Measurements from ENCODE around the gene UPK3BL2.
"Not testable (repeated sequence)": the region's sequence is repeated elsewhere in the genome, so short reads cannot be mapped to it uniquely, and the experiment has no call there.

UPK3BL2 gene

GRCh38 chr7:102527822-102528793 is 15.4 kb downstream of the UPK3BL2 start:
- not testable (repeated sequence) for DNase-seq (ENCODE audit: low spot score)

- DNase-seq (ENCODE audit: low spot score): not testable (repeated sequence)
Measured at GRCh38 chr7:102527182-102527581, 16.3 kb downstream of the UPK3BL2 start.

DNA sequence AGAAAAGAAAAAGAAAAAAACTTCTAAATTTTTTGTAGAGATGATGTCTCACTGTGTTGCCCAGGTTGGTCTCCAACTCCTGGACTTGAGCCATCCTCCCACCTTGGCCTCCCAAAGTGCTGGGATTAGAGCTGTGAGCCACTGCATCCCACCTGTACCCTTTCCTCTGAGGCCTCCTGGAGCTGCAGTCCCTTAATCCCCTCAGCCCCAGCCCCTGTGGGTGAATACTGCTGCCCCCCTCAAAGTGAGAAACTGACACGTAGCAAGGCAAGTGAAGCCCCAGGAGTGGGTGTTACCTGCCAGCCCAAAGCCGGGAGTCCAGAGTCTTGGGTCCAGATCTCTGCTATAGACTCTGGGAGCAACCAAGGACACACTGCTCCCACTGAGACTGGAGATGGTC is 18.7 kb downstream of the UPK3BL2 start:
- not testable (repeated sequence) for DNase-seq (ENCODE audit: low spot score)

DNA sequence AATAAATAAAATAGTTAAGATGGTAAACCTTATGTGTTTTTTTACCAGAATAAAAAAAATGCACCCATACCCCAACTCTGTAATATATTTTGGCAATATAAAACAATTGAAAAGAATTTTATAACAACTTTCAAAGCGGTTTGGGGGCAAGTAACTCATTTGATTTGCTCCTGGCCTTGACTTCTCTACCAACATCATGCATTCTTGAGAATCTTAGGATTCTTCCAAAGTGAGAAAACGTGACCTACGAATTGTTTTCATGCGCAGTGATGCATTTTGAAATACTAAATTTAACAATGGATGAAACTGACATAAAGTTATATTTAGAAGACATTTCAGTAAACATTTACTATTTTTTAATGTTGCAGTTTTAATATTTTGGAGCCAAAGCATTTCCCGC is 22.7 kb downstream of the UPK3BL2 start:
- not testable (repeated sequence) for DNase-seq (ENCODE audit: low spot score)

DNA sequence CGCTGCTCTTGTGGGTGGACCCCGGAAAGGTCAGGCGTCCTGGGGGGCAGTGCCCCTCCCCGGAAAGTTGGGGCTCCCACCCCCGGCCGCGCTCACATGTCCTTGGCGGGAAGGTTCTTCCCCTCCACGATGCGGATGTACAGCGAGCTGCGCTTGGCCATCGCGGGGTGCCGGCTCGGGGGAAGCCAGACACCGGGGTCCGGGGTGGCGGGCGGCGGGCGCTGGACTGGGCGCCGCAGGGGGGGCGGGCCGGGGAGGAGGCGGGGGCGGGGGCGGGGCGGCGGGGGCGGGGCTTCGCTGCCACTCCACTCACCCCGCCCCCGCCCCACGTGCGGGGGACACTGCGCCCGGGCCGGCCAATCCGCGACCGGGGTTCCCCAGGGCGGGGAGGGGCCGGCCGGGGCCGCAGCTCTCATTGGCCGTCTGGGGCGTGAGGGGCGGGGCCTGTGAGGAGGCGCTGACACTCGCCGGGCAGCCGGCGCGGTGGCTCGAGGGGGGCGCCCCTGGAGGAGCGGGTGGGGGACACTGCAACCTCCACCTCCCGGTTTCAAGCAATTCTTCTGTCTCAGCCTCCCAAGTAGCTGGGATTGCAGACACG is 25.8 kb downstream of the UPK3BL2 start, which contains the start of gene RASA4B:
RASA4B (minus strand) TSS at position 228 of the 598 bp plus-strand sequence; CDS start at position 161, 67 bp downstream.
- DNase-seq (ENCODE audit: low spot score): not testable (repeated sequence)

DNA sequence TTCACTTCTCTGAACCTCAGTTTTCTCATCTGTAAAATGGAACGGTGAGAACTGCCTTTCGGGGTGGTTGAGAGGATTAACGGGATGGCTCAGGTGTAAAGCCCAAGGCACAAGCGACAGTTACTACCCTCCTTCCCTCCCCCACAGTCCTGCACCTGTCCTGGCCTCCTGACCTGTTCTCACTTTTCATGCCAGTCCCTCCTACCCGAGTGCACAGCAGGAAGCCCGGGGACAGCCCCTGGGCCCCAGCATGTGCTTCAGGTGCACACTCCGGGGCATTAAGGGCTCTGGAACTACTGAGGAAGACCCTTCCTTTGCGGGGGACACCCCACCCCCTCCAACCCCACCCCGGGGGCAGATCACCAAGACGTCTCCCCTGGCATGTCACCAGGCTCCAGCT is 26.5 kb downstream of the UPK3BL2 start:
- DNase-seq (ENCODE audit: low spot score): not testable (repeated sequence)

GRCh38 chr7:102515889-102516288 is 27.6 kb downstream of the UPK3BL2 start:
- DNase-seq (ENCODE audit: low spot score): not testable (repeated sequence)

DNA sequence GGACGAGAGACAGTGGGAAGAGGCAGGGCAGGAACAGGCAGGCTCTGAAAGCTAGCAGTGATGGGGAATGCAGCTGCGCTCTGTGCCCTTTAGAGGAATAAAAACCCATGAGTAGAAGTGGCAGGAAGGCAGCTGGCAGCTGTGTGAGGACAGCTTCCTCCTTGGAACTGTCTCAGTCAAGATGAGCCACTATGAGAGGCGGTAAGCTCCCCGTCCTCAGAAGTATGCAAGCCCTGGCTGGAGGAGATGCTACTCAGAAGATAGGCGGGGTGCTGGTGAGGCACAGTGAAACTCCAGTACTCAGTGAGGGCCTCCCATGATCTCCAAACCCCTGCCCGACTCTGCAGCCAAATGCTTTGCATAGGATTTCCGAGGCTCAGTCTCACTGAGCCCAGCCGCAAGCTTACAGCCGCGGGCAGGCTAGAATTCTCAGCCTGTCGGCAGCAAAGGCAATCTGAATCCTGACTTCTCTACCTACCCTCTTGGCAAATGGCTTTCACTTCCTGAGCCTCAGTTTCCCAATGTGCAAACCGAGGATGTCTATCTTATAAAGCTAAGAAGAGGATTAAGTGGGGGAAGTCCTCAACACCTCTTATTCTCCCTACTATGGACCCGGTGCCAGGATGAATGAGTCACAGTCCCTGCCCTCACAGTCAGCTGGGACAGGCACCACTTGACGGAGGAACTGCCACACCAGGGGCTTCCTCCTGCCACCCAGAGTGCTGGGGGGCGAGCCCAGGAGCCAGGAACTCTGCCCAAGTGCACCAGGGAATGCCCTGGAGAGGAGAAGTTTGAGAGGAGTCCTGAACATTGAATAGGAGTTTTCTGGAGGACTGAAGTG is 28.4 kb downstream of the UPK3BL2 start:
- not testable (repeated sequence) for DNase-seq (ENCODE audit: low spot score)

GRCh38 chr7:102512642-102513221 is 30.8 kb downstream of the UPK3BL2 start:
- DNase-seq (ENCODE audit: low spot score): peak; percentile 0

DNA sequence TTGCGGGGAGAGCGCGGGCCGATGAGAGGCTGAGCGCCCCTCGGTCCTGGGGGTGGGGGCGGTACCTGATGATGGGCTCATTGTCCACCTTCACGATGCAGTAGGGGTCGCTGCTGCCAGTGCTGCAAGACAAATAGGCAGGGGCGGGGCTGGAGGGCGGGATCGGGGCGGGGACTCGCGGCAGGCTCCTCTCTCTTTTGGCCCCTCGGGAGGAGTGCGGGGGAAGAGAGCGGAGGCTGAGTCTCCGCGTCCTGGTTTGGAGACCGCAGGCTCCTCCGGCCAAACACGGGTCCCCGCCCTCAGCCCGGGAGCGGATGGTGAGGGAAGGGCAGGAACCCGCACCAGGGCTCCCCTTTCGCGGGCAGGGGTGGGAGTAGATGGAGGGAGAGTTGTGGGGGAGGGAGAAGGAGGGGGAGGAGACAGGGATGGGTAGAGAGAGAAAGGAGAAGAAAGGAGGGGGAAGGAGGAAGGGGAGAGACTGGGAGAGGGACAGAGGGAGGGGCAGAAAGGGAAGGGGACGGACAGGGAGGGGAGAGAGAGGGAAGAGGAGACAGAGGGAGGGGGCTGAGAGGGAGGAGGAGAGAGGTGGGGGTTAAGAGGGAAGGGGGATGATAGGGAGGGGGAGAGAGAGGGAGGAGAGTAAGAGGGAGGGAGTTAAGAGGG is 31.5 kb downstream of the UPK3BL2 start:
- DNase-seq (ENCODE audit: low spot score): not testable (repeated sequence)

DNA sequence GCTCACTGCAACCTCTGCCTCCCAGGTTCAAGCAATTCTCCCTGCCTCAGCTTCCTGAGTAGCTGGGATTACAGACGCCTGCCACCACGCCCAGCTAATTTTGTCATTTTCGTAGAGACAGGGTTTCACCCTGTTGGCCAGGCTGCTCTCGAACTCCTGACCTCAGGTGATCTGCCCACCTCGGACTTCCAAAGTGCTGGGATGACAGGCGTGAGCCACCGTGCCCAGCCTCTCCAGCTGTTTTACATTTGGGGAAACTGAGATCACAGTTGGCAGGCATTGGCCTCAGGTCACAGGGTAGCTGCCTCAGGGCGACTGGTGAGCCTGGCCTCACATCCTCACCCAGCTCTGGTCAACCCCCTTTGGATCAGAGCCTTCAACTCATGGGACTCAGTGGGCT is 32.9 kb downstream of the UPK3BL2 start:
- not testable (repeated sequence) for DNase-seq (ENCODE audit: low spot score)

GRCh38 chr7:102507410-102508088 is 35.9 kb downstream of the UPK3BL2 start:
- DNase-seq (ENCODE audit: low spot score): not testable (repeated sequence)

- not testable (repeated sequence) for DNase-seq (ENCODE audit: low spot score)
Measured at GRCh38 chr7:102505298-102506185, 38.0 kb downstream of the UPK3BL2 start.

- not testable (repeated sequence) for DNase-seq (ENCODE audit: low spot score)
Measured at GRCh38 chr7:102503141-102503540, 40.4 kb downstream of the UPK3BL2 start.

- not testable (repeated sequence) for DNase-seq (ENCODE audit: low spot score)
Measured at GRCh38 chr7:102498321-102498720, 45.2 kb downstream of the UPK3BL2 start.

DNA sequence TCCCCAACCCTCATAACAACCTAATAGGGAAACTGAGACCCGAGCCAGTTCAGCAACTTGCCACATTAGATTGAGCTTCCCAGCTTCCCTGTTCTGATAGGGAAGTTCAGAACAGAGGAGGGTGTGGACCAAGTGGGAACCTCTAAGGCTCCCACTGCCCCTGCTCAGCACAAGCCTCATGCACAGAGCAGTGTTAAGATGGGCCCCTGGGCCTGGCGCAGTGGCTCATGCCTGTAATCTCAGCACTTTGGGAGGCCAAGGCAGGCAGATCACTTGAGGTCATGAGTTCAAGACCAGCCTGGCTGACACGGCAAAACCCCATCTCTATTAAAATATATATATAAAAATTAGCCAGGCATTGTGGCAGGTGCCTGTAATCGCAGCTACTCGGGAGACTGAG is 46.2 kb downstream of the UPK3BL2 start:
- DNase-seq (ENCODE audit: low spot score): not testable (repeated sequence)

- DNase-seq (ENCODE audit: low spot score): not testable (repeated sequence)
Measured at GRCh38 chr7:102496861-102497260, 46.6 kb downstream of the UPK3BL2 start.

DNA sequence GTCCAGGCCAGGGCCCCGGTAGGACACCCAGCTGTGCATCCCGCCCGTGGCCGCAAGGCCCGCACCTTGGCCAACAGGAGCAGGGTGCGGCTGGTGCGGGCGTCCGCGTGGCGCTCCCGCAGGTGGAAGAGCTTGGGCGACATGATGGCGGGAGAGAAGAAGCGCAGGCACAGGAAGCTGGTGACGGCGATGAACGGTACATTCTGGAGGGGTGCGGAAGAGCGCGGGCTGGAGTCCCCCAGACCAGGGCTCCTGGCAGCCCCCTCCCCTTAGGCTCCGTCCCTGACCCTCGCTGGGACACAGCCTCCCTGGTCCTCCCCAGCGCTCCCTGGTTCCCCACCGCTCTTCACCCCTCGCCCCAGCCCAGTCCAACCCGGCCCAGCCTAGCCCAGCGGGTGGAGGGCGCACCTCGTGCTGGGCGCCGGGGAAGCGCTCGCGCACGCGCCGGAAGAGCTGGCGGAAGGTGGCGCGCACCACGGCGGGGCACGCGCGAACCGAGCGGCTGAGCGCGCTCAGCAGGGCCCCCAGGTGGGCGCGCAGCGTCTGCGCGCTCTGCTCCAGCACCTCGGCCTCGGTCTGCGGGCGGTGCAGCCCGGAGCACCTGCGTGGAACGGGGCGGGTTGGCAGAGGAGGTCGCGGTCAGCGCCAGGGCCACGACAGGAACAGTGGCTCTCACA is 48.9 kb downstream of the UPK3BL2 start:
- not testable (repeated sequence) for DNase-seq (ENCODE audit: low spot score)

- DNase-seq (ENCODE audit: low spot score): not testable (repeated sequence)
Measured at GRCh38 chr7:102494026-102494425, 49.5 kb downstream of the UPK3BL2 start.

Measured in LoVo (cell line).